HepG2 (cell line): ENCODE results near the gene S100A8. TPM values are rescaled to one million over a fixed set of nuclear protein-coding genes. Genes with fewer than 3 reads are reported as not detected.

Source experiments
- ATRX ChIP-seq: sonication (generic); formaldehyde crosslinking; IDR thresholded peaks from 2 replicates; pipeline ENCODE4 v1.4.0; 2020; ENCODE audit warnings: missing genetic modification reagents, borderline replicate concordance
- BRCA1 ChIP-seq: sonication (generic); formaldehyde crosslinking; IDR thresholded peaks from 2 replicates; pipeline ENCODE4 v1.4.0; 2020; ENCODE audit warnings: missing genetic modification reagents
- ETV5 ChIP-seq: IDR thresholded peaks from 2 replicates; pipeline ENCODE4 v1.6.1; 2018; ENCODE audit warnings: missing biosample characterization, missing genetic modification reagents, inconsistent platforms, borderline replicate concordance
- GLI4 ChIP-seq: sonication (generic); formaldehyde crosslinking; IDR thresholded peaks from 2 replicates; pipeline ENCODE4 v1.5.1; 2020; ENCODE audit warnings: missing genetic modification reagents, mild to moderate bottlenecking, moderate library complexity, borderline replicate concordance
- HES4 ChIP-seq: sonication (generic); formaldehyde crosslinking; IDR thresholded peaks from 2 replicates; pipeline ENCODE4 v1.9.0; 2021; ENCODE audit warnings: mild to moderate bottlenecking, missing genetic modification reagents, borderline replicate concordance
- HNRNPLL ChIP-seq: fragments of 200-400 bp; formaldehyde crosslinking; IDR thresholded peaks from 2 replicates; pipeline ENCODE4 v1.6.1; 2017; ENCODE audit warnings: mild to moderate bottlenecking, low read depth, low read length; ENCODE audit not compliant: poor library complexity, severe bottlenecking
- HOXA9 ChIP-seq: sonication (generic); formaldehyde crosslinking; IDR thresholded peaks from 2 replicates; pipeline ENCODE4 v1.8.1; 2022; ENCODE audit warnings: missing genetic modification reagents, mild to moderate bottlenecking, moderate library complexity, borderline replicate concordance
- KLF12 ChIP-seq: sonication (generic); formaldehyde crosslinking; IDR thresholded peaks from 2 replicates; pipeline ENCODE4 v1.4.0; 2020; ENCODE audit warnings: missing genetic modification reagents, borderline replicate concordance
- MEIS2 ChIP-seq: sonication (generic); formaldehyde crosslinking; IDR thresholded peaks from 2 replicates; pipeline ENCODE4 v1.9.0; 2021; ENCODE audit warnings: mild to moderate bottlenecking, missing genetic modification reagents
- MYC ChIP-seq: sonication (generic); formaldehyde crosslinking; IDR thresholded peaks from 2 replicates; pipeline ENCODE4 v1.9.0; 2021; ENCODE audit warnings: missing genetic modification reagents, borderline replicate concordance
- NFRKB ChIP-seq: fragments of 450-650 bp; IDR thresholded peaks from 2 replicates; pipeline ENCODE4 v1.6.1; 2017
- NKX3-1 ChIP-seq: sonication (generic); formaldehyde crosslinking; IDR thresholded peaks from 2 replicates; pipeline ENCODE4 v1.5.0; 2020; ENCODE audit warnings: missing genetic modification reagents
- SOX5 ChIP-seq: IDR thresholded peaks from 2 replicates; pipeline ENCODE4 v1.6.1; 2016; ENCODE audit warnings: borderline replicate concordance
- TAF15 ChIP-seq: fragments of 200-400 bp; formaldehyde crosslinking; IDR thresholded peaks from one replicate; pipeline ENCODE4 v1.6.1; 2018; ENCODE audit warnings: mild to moderate bottlenecking, low read depth, low read length; ENCODE audit not compliant: poor library complexity, severe bottlenecking
- TEAD3 ChIP-seq: optimal IDR thresholded peaks from 2 replicates; pipeline ENCODE3; 2016; ENCODE audit warnings: borderline replicate concordance
- XRCC5 ChIP-seq: fragments of 200-400 bp; formaldehyde crosslinking; optimal IDR thresholded peaks from 2 replicates; pipeline ENCODE3; 2017; ENCODE audit warnings: mild to moderate bottlenecking, low read length
- ZNF382 ChIP-seq: sonication (generic); formaldehyde crosslinking; IDR thresholded peaks from 2 replicates; pipeline ENCODE4 v1.5.0; 2020; ENCODE audit warnings: missing genetic modification reagents, mild to moderate bottlenecking, borderline replicate concordance
- ZNF446 ChIP-seq: sonication (generic); formaldehyde crosslinking; IDR thresholded peaks from 2 replicates; pipeline ENCODE4 v1.5.0; 2020; ENCODE audit warnings: mild to moderate bottlenecking, missing genetic modification reagents
- ZNF530 ChIP-seq: sonication (generic); formaldehyde crosslinking; IDR thresholded peaks from 2 replicates; pipeline ENCODE4 v1.5.0; 2020; ENCODE audit warnings: low read depth, mild to moderate bottlenecking, missing genetic modification reagents
- ZNF674 ChIP-seq: sonication (generic); formaldehyde crosslinking; IDR thresholded peaks from 2 replicates; pipeline ENCODE4 v1.5.0; 2020; ENCODE audit warnings: low read depth, mild to moderate bottlenecking, missing genetic modification reagents
- polyA plus RNA-seq, 8 experiments: library from polyadenylated mRNA; depleted of rRNA in 3 of 8; stranded (reverse) in 7 of 8; unstranded in 1 of 8; fragments of >200 nt; fragmentation: Illumina TruSeq in 4 of 8; extraction: Trizol in 4 of 8; gene quantifications; 2 replicates each; pipeline versions ENCODE4 v1.2.1 to v1.2.3, GENCODE V29; 2011 to 2016; ENCODE audit warnings: low read depth in 4 of 8, missing spikeins in 1 of 8, mixed read lengths in 1 of 8; ENCODE audit not compliant: insufficient read depth in 1 of 8
- total RNA-seq, 5 experiments: library from RNA; depleted of rRNA; stranded (reverse); fragments of >200 nt; fragmentation: Illumina TruSeq; extraction: Trizol; gene quantifications; 2 replicates each; pipeline ENCODE4 v1.2.3, GENCODE V29; 2016; ENCODE audit warnings: low read depth in 1 of 5
- TF ChIP-seq, protein P1 (sequence below): sonication (generic); formaldehyde crosslinking; IDR thresholded peaks from 2 replicates; pipeline ENCODE4 v1.4.0; 2020; ENCODE audit warnings: mild to moderate bottlenecking, low read depth, missing genetic modification reagents
- TF ChIP-seq, protein P2 (sequence below): sonication (generic); formaldehyde crosslinking; IDR thresholded peaks from 2 replicates; pipeline ENCODE4 v1.5.0; 2020; ENCODE audit warnings: missing genetic modification reagents
- TF ChIP-seq, protein P3 (sequence below): sonication (generic); formaldehyde crosslinking; IDR thresholded peaks from 2 replicates; pipeline ENCODE4 v1.9.0; 2021; ENCODE audit warnings: missing genetic modification reagents, mild to moderate bottlenecking, borderline replicate concordance
- TF ChIP-seq, protein P4 (sequence below): sonication (generic); formaldehyde crosslinking; IDR thresholded peaks from 2 replicates; pipeline ENCODE4 v1.5.1; 2020; ENCODE audit warnings: missing genetic modification reagents, mild to moderate bottlenecking, borderline replicate concordance
- TF ChIP-seq, protein P5 (sequence below): sonication (generic); formaldehyde crosslinking; IDR thresholded peaks from 2 replicates; pipeline ENCODE4 v1.4.0; 2020; ENCODE audit warnings: missing genetic modification reagents, borderline replicate concordance

The S100A8 gene
- total and polyA plus RNA-seq, 2 of the 13 experiments (the other 11 are each of a cell fraction or from before 2014, with no cell fraction given): not detected

DNA sequence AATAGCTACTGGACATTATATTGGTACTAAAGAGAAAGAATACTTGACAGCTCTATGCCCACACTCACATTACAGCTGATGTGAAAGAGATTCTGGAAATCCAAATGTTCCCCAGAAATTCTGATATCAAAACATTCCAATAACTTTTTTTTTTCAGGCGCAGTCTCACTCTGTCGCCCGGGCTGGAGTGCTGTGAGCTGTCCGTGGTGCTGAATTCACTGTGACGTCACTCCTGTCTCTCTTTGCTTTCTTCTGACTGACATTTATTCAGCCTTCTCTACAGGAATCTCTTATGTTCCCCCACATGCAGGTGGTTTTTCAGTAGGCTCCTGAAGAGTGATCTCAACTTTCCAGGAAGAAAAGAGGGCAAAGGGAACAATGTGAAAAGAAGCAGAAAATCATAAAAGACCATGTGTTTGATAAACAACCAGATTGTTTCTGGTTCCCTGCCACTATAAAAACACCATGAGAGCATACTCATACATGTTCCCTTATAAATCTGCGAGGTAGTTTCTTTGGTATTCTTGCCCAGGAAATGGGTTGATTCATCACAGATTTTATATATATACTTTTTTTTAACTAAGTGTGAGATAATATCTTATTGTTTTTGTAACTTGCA, 31.7 kb upstream of the S100A8 start (continued):
- TF ChIP-seq HES4 (CRISPR knock-in tag): no peak
- no peak for TF ChIP-seq ZNF382 (CRISPR knock-in tag)
- no peak for TF ChIP-seq MYC
- TF ChIP-seq, protein P1, sequence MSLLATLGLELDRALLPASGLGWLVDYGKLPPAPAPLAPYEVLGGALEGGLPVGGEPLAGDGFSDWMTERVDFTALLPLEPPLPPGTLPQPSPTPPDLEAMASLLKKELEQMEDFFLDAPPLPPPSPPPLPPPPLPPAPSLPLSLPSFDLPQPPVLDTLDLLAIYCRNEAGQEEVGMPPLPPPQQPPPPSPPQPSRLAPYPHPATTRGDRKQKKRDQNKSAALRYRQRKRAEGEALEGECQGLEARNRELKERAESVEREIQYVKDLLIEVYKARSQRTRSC: no peak
- TF ChIP-seq NKX3-1: peak; percentile 93
- no peak for TF ChIP-seq SOX5 (CRISPR knock-in tag)
- TF ChIP-seq, protein P2, sequence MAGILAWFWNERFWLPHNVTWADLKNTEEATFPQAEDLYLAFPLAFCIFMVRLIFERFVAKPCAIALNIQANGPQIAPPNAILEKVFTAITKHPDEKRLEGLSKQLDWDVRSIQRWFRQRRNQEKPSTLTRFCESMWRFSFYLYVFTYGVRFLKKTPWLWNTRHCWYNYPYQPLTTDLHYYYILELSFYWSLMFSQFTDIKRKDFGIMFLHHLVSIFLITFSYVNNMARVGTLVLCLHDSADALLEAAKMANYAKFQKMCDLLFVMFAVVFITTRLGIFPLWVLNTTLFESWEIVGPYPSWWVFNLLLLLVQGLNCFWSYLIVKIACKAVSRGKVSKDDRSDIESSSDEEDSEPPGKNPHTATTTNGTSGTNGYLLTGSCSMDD (CRISPR knock-in tag): no peak
- TF ChIP-seq GLI4 (CRISPR knock-in tag): no peak
- TF ChIP-seq XRCC5: no peak
- TF ChIP-seq HOXA9 (CRISPR knock-in tag): no peak
- 0 out of 2 replicates have a peak, but pooled peaks have one; percentile 51 for TF ChIP-seq BRCA1 (CRISPR knock-in tag)
- TF ChIP-seq, protein P3, sequence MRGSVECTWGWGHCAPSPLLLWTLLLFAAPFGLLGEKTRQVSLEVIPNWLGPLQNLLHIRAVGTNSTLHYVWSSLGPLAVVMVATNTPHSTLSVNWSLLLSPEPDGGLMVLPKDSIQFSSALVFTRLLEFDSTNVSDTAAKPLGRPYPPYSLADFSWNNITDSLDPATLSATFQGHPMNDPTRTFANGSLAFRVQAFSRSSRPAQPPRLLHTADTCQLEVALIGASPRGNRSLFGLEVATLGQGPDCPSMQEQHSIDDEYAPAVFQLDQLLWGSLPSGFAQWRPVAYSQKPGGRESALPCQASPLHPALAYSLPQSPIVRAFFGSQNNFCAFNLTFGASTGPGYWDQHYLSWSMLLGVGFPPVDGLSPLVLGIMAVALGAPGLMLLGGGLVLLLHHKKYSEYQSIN (CRISPR knock-in tag): no peak
- TF ChIP-seq MEIS2 (CRISPR knock-in tag): 0 out of 2 replicates have a peak, but pooled peaks have one; percentile 35
- TF ChIP-seq ZNF446: no peak
- TF ChIP-seq ZNF674: no peak
- no peak for TF ChIP-seq ETV5
- TF ChIP-seq, protein P4, sequence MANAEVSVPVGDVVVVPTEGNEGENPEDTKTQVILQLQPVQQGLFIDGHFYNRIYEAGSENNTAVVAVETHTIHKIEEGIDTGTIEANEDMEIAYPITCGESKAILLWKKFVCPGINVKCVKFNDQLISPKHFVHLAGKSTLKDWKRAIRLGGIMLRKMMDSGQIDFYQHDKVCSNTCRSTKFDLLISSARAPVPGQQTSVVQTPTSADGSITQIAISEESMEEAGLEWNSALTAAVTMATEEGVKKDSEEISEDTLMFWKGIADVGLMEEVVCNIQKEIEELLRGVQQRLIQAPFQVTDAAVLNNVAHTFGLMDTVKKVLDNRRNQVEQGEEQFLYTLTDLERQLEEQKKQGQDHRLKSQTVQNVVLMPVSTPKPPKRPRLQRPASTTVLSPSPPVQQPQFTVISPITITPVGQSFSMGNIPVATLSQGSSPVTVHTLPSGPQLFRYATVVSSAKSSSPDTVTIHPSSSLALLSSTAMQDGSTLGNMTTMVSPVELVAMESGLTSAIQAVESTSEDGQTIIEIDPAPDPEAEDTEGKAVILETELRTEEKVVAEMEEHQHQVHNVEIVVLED (CRISPR knock-in tag): no peak
- no peak for TF ChIP-seq TAF15
- TF ChIP-seq ZNF530 (CRISPR knock-in tag): no peak
- TF ChIP-seq ATRX (CRISPR knock-in tag): no peak
- no peak for TF ChIP-seq KLF12
- TF ChIP-seq, protein P5, sequence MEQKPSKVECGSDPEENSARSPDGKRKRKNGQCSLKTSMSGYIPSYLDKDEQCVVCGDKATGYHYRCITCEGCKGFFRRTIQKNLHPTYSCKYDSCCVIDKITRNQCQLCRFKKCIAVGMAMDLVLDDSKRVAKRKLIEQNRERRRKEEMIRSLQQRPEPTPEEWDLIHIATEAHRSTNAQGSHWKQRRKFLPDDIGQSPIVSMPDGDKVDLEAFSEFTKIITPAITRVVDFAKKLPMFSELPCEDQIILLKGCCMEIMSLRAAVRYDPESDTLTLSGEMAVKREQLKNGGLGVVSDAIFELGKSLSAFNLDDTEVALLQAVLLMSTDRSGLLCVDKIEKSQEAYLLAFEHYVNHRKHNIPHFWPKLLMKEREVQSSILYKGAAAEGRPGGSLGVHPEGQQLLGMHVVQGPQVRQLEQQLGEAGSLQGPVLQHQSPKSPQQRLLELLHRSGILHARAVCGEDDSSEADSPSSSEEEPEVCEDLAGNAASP: peak; percentile 54; the same call in 1 of the 2 replicates
- TF ChIP-seq HNRNPLL: no peak
- TF ChIP-seq TEAD3 (CRISPR knock-in tag): no peak
- TF ChIP-seq NFRKB: no peak
